ENCODE data around the gene SNED1.

Gene SNED1

GRCh38 chr2:240992572-240993291 lies 5.7 kb upstream of the SNED1 start:
- no peak for TF ChIP-seq CTCF (IDR thresholded peaks at IDR 0.05; ENCODE audit: control extremely low read depth, extremely low read depth, low read depth, missing control alignments)
- ChIA-PET POLR2A (no interaction called here), CTCF (no interaction called here)
- DNase-seq (ENCODE audit: extremely low spot score): no peak

- no peak for TF ChIP-seq CTCF (IDR thresholded peaks at IDR 0.05; ENCODE audit: control extremely low read depth, extremely low read depth, low read depth, missing control alignments)
These were observed 4.8 kb upstream of the SNED1 start for GRCh38 chr2:240993446-240994170.

GRCh38 chr2:240994171-240994896 lies 4.1 kb upstream of the SNED1 start:
- TF ChIP-seq CTCF (IDR thresholded peaks at IDR 0.05; ENCODE audit: control extremely low read depth, extremely low read depth, low read depth, missing control alignments): no peak
- no peak for DNase-seq (ENCODE audit: extremely low spot score)
- ChIA-PET CTCF (no interaction called here), POLR2A (no interaction called here)

More at GRCh38 chr2:240993446-240994170, 4.8 kb upstream of the SNED1 start:
- ChIA-PET CTCF (no interaction called here), POLR2A (no interaction called here)
- DNase-seq (ENCODE audit: extremely low spot score): no peak

- no peak for TF ChIP-seq CTCF (IDR thresholded peaks at IDR 0.05; ENCODE audit: control extremely low read depth, extremely low read depth, low read depth, missing control alignments)
- no peak for DNase-seq (ENCODE audit: extremely low spot score)
- POLR2A ChIA-PET: no interaction called here
- CTCF ChIA-PET: no interaction called here
These were observed 3.1 kb upstream of the SNED1 start for GRCh38 chr2:240995041-240996021.

- DNase-seq (ENCODE audit: extremely low spot score): no peak
- TF ChIP-seq CTCF (IDR thresholded peaks at IDR 0.05; ENCODE audit: control extremely low read depth, extremely low read depth, low read depth, missing control alignments): no peak
- ChIA-PET CTCF (no interaction called here), POLR2A (no interaction called here)
These were observed 2.1 kb upstream of the SNED1 start for GRCh38 chr2:240996161-240996833.
